Measurements from ENCODE around the gene GOLIM4. TPM values are rescaled to one million over a fixed set of nuclear protein-coding genes. Genes with fewer than 3 reads are reported as not detected.

The GOLIM4 gene
- total RNA-seq, 1 experiment from 2014 or later, result 24.6 TPM

DNA sequence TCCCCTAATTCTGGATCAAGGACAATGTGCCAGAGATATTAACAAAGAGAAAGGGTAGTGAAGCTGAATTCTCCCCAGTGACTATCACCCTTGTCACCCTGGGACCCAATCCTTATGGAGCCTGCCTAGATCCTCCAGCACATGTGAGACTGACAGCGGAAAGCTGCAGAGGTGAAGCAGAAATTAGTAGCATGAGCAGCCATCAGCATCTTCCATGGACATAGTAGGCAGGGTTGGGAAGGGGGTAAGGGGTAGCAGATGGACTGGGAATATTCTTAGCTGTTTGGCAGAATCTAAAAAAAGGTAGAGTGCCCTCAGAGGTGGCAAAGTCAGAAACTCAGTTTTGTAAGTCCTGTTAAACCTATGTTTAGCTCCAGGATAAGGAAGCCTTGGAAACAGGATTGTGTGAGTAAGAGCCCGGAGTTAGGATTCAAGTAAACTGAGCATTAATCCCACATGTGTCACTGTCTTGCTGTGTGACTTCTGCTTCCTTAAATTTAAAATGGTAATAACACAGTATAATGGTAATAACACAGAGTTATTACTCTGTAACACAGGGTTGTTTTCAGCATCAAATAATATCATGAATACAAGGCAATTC is 14.5 kb downstream of the GOLIM4 start:
- TF ChIP-seq, protein P1, sequence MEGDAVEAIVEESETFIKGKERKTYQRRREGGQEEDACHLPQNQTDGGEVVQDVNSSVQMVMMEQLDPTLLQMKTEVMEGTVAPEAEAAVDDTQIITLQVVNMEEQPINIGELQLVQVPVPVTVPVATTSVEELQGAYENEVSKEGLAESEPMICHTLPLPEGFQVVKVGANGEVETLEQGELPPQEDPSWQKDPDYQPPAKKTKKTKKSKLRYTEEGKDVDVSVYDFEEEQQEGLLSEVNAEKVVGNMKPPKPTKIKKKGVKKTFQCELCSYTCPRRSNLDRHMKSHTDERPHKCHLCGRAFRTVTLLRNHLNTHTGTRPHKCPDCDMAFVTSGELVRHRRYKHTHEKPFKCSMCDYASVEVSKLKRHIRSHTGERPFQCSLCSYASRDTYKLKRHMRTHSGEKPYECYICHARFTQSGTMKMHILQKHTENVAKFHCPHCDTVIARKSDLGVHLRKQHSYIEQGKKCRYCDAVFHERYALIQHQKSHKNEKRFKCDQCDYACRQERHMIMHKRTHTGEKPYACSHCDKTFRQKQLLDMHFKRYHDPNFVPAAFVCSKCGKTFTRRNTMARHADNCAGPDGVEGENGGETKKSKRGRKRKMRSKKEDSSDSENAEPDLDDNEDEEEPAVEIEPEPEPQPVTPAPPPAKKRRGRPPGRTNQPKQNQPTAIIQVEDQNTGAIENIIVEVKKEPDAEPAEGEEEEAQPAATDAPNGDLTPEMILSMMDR (conservative IDR thresholded peaks at IDR 0.05), result no peak
- Histone ChIP-seq H3K79me1 (ENCODE audit: insufficient read depth, low read depth, low read length, poor library complexity, severe bottlenecking) (no peaks in the 10 kb centered on the region), H3K9ac (ENCODE audit: extremely low read depth, insufficient read length, low read length) (no peak overlapping the region), H3K4me1 (ENCODE audit: insufficient read depth, low read length) (peaks cover 7% of the 10 kb centered on the region), H4K91ac (ENCODE audit: insufficient read length, low read depth, low read length) (no peak overlapping the region), H3K4me2 (ENCODE audit: insufficient read depth, insufficient read length, low read length) (no peak overlapping the region), H2BK120ac (ENCODE audit: low read depth, low read length, poor library complexity, severe bottlenecking) (no peak overlapping the region), H4K5ac (ENCODE audit: insufficient read length, low read depth, low read length) (no peak overlapping the region), H2BK20ac (ENCODE audit: low read depth, low read length, poor library complexity, severe bottlenecking) (no peak overlapping the region), H3K56ac (ENCODE audit: insufficient read length, low read depth, low read length) (no peak overlapping the region), H3K27me3 (ENCODE audit: insufficient read depth, low read length) (no peaks in the 10 kb centered on the region), H2AK5ac (ENCODE audit: insufficient read length, low read length) (no peak overlapping the region), H2BK15ac (ENCODE audit: low read depth, low read length) (no peak overlapping the region), H3K27ac (ENCODE audit: insufficient read length, low read depth, low read length) (no peak overlapping the region), H3K9me3 (ENCODE audit: control insufficient read depth, low read depth, low read length) (no peaks in the 10 kb centered on the region), H3T11ph (ENCODE audit: low read length) (no peak overlapping the region), H2BK12ac (ENCODE audit: insufficient read length, low read depth, low read length) (no peak overlapping the region), H2AFZ (ENCODE audit: low read length) (no peak overlapping the region), H3K14ac (ENCODE audit: insufficient read depth, low read length) (no peak overlapping the region), H2BK5ac (ENCODE audit: insufficient read length, low read length) (no peak overlapping the region), H4K8ac (replicated peaks; ENCODE audit: insufficient read length, low read depth, low read length) (no peak overlapping the region), H3K18ac (ENCODE audit: insufficient read length, low read depth, low read length) (no peak overlapping the region), H3K23me2 (ENCODE audit: insufficient read length, low read depth, low read length, poor library complexity, severe bottlenecking) (no peaks in the 10 kb centered on the region), H4K20me1 (ENCODE audit: control insufficient read depth, insufficient read depth, insufficient read length) (no peaks in the 10 kb centered on the region), H3K23ac (ENCODE audit: insufficient read length, low read depth, low read length) (no peak overlapping the region), H3K4ac (ENCODE audit: low read depth, low read length) (no peak overlapping the region), H3K79me2 (ENCODE audit: insufficient read depth, low read length) (peaks cover 5% of the 10 kb centered on the region; the same call in 1 of the 2 replicates)
- H3K4me1 Mint-ChIP-seq, result peaks cover 32 to 33% of the 10 kb centered on the region in 2 experiments
- H3K27me3 Mint-ChIP-seq (ENCODE audit: low read depth), result no peaks in the 10 kb centered on the region
- no peak overlapping the region for H3K4me3 Mint-ChIP-seq
- no peaks in the 10 kb centered on the region for H3K9me3 Mint-ChIP-seq
- WGBS (ENCODE audit: extremely low coverage, insufficient read length, low lambda C conversion rate), result no CpG with 5 or more reads among the region's 2 CpGs
- DNase-seq, result no peak
- H3K36me3 Mint-ChIP-seq (ENCODE audit: insufficient read depth in 1 of 3, low read depth in 3 of 3), result peaks cover under 1 to 6% (median 4%) of the 10 kb centered on the region in 3 experiments; a peak in 4 of 7 replicates
- peak overlapping the region in 2 of 3 experiments; percentile 49 to 54; a peak in 3 of 7 replicates for H3K27ac Mint-ChIP-seq
